Erythroblast (primary cell): ENCODE measurements around the gene DAGLA.

ENCODE experiments used
- DNase-seq, 2 experiments: peaks; one replicate each; lab custom pipeline; 2025; lab: John Stamatoyannopoulos, UW
- GATA1 ChIP-seq: IDR thresholded peaks from 2 replicates; pipeline ENCODE4 v1.6.1; 2011; ENCODE audit warnings: low read depth, mild to moderate bottlenecking, control low read depth, low read length, moderate library complexity
- POLR2A ChIP-seq: IDR thresholded peaks from 2 replicates; pipeline ENCODE4 v1.6.1; 2011; ENCODE audit warnings: mild to moderate bottlenecking, low read length

Gene DAGLA

DNA sequence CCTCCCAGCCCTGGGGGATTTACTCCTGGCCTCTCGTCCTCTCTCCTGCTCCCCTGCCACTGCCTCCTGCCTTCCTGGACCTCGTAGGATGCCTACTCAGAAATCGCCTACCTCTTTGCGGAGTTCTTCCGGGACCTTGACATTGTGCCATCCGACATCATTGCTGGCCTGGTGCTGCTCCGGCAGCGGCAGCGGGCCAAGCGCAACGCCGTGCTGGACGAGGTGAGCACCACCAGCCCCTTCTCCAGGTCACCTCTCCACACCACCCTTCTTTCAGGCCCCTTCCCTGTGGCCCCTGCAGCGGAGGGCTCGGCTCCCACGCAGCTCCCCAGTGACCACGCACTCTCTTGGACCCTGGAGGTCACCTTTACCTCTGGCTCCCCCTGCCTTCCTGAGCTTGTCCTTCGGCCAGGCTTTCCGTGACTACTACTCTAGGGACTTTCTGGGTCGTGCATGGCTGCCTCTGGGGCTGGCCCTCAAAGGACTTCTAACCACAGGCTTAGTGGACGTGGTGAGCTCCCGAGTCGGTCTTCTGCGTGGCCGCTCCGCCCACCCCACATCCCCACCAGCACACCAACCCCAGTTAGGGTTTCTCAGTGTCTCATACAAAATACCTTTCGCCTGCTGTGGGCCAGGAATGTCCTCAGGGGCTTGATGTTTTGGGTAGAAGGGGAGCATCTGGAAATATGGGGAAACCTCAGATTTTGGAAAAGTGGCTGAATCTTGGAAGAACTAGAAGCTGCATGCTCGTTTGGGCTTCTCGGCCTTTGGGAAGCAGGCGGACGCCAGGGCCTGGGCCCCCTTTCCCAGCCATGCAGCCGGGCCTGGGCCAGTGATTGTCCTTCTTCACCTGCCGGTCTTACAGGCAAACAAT lies 48.1 kb downstream of the DAGLA start:
- TF ChIP-seq POLR2A: no peak
- no peak for TF ChIP-seq GATA1
- DNase-seq: no peak

DNA sequence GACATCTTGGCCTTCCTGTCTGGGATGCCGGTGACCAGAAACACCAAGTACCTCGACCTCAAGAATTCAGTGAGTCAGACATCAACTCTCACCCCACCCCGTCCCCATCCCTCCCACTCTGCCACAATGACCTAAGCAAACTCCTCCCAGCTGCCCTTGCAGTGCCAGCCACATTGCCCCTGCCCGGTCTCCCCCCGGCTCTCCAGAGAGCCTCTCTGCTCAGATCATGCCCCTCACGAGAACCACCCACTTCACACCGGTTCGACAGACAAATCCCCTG lies 48.7 kb downstream of the DAGLA start:
- TF ChIP-seq GATA1 (no peak), POLR2A (no peak)
- no peak for DNase-seq

- no peak for TF ChIP-seq GATA1
- no peak for TF ChIP-seq POLR2A
- DNase-seq: no peak
These were observed 50.2 kb downstream of the DAGLA start for GRCh38 chr11:61730240-61730994.

- TF ChIP-seq POLR2A: no peak
- no peak for TF ChIP-seq GATA1
- DNase-seq: no peak
These were observed 51.2 kb downstream of the DAGLA start for GRCh38 chr11:61731211-61731951.

- no peak for DNase-seq
- TF ChIP-seq POLR2A: no peak
- TF ChIP-seq GATA1: no peak
These were observed 51.9 kb downstream of the DAGLA start for GRCh38 chr11:61731952-61732675.

DNA sequence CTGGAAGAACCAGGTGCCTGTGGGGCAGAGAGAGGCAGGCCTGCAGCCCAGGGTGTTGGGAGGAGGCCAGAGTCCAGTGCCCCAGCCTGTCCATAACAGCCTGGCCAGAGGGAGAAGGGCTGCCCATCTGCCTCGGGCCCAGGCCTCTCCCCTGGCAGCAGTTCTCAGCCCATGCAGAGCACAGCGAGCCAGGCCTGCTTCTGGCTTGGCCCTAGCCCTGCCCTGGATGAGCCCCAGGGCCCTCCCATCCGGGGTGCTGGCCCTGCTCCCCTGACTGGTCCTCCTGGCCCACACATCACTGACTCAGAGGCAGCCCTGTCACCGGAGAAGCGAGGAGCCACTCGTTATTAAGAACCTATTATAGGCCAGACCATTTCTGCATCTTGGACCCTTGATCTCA lies 52.5 kb downstream of the DAGLA start:
- no peak for DNase-seq
- TF ChIP-seq POLR2A (no peak), GATA1 (no peak)

DNA sequence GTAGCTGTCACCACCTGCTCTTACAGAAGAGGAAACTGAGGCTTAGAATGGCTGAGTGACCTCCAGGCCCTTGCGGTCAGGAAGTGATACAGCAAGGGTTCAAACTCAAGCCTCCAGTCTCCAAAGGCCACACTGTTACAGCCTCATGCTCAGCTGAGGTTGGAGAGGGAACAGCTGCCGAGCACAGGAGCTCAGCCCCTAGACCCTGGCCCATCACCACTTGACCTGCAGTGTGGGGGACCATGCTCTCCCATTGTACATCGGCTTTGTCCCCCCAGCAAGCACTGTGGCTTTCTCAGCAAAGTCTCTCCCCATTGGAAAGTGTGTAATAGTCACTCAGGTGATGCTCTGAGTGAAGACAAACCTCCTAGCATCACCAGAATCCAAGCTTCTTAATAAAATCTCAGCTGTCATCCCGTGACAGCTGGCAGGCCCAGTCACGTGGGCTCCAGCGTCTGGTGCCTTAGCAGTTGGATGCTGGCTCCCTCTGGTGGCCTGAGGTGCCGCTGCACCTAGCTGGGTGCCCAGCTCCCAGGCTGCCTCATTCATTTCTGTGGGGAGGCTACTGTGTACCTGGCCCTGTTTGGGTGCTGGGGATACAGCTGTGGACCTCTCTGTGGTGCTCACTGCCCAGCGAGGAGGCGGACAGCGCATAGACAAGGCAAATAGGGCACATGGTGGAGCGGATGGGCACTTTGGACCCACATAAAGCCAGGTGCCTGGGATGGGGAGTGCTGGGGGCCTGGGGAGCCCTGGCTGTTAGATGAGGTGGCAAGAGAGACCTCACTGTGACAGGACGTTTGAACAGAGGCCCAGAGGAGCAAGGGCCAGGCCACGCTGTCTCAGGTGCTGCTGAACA lies 53.2 kb downstream of the DAGLA start:
- TF ChIP-seq GATA1: no peak
- no peak for TF ChIP-seq POLR2A
- peak; percentile 83 to 90 for DNase-seq

DNA sequence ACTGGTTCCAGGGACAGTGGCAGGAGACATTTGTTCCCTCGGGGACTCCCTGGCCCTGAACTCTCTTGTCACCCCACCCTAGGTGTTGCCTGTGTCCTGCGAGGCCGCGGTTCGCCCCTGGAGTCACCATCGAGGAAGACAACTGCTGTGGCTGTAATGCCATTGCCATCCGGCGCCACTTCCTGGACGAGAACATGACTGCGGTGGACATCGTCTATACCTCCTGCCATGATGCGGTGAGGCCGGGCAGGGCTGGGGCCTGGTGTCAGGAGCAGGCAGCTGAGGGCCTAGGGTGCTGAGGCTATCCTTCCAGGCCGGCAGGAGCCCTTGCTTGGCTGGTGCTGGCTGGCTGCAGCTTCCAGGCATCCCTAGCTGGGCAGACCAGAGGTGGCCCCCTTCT lies 54.6 kb downstream of the DAGLA start:
- TF ChIP-seq POLR2A (no peak), GATA1 (no peak)
- DNase-seq: no peak

DNA sequence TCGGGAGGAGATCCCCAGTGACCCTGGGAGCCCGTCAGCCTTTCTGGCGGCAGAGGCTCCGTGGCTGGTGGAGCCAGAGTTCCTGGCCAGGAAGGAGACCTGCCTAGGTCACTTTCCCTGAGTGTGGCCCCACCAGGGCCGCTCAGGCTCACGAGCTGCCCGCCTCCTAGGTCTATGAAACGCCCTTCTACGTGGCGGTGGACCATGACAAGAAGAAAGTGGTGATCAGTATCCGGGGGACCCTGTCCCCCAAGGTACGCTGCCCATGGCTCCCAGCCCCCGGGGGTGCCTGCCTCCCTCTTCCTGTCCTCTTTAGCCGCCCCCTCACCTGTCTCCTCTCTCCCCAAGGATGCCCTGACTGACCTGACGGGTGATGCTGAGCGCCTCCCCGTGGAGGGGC lies 55.2 kb downstream of the DAGLA start:
- TF ChIP-seq POLR2A (no peak), GATA1 (no peak)
- DNase-seq: no peak

GRCh38 chr11:61736310-61736709 lies 56.1 kb downstream of the DAGLA start:
- TF ChIP-seq GATA1 (no peak), POLR2A (no peak)
- DNase-seq: no peak

GRCh38 chr11:61737131-61737530 lies 56.9 kb downstream of the DAGLA start:
- TF ChIP-seq GATA1 (no peak), POLR2A (no peak)
- no peak for DNase-seq

GRCh38 chr11:61737636-61738386 lies 57.6 kb downstream of the DAGLA start:
- DNase-seq: no peak
- TF ChIP-seq GATA1 (no peak), POLR2A (no peak)
